ENCODE measurements around the gene KAT7. TPM values are rescaled to one million over a fixed set of nuclear protein-coding genes. Genes with fewer than 3 reads are reported as not detected.

Gene KAT7
- total RNA-seq (2021; fragmentation: NEBNext Ultra II Directional; extraction: Animal tissue kit (Norgen Biotek cat#: 25700)) (138 and 139 TPM in 2 replicates), polyA plus RNA-seq (2011; rRNA removed) (56.2 and 90.9 TPM in 2 replicates), polyA minus RNA-seq (2011; rRNA and poly(A)+ RNA removed) (172 and 217 TPM in 2 replicates)
- 70.9 TPM for polyA plus RNA-seq (2011; cell fraction: cytosol; rRNA removed)
- 44.8 TPM for polyA plus RNA-seq (2011; cell fraction: nucleus; rRNA removed)
- 68.5 to 97.8 TPM (median 78.6 TPM) in 4 replicates for polyA plus RNA-seq (2012, experiment 1 of 2)
- 57.4 TPM for polyA plus RNA-seq (2012, experiment 2 of 2)
- 104 TPM for polyA plus RNA-seq (2013, experiment 1 of 2)
- polyA plus RNA-seq (2013, experiment 2 of 2) = 104 TPM
- 115 TPM for polyA minus RNA-seq (2011; cell fraction: cytosol; rRNA and poly(A)+ RNA removed)
- polyA minus RNA-seq (2011; cell fraction: nucleus; rRNA and poly(A)+ RNA removed) = 104 TPM
- long read RNA-seq, experiment 1, partial matches to known transcripts = 109 of 164 reads
- long read RNA-seq, experiment 1, other reads (novel, unspliced or antisense) = 53 of 164 reads
- long read RNA-seq, experiment 2, full-length matches to known transcripts = 1 of 130 reads
- long read RNA-seq, experiment 2, partial matches to known transcripts = 36 of 130 reads
- long read RNA-seq, experiment 2, other reads (novel, unspliced or antisense) = 93 of 130 reads

- H4K20me1 ChIP-seq (replicated peaks in 1 of 2; ENCODE audit: control insufficient read depth in 1 of 2, insufficient read depth in 2 of 2, low read length in 2 of 2) = peaks cover 2 to 9% of the 10 kb centered on the region in 2 experiments
- H3K56ac ChIP-seq (replicated peaks; ENCODE audit: insufficient read length, low read depth, low read length) = peak within 1 kb of the TSS; percentile 77
- H3K18ac ChIP-seq (ENCODE audit: extremely low read depth, low read length) = peak within 1 kb of the TSS; percentile 88
- H2BK12ac ChIP-seq (ENCODE audit: low read depth, low read length) = no peak within 1 kb of the TSS; the same call in 1 of the 2 replicates
- WGBS, 2 experiments (ENCODE audit: extremely low coverage in 1 of 2, insufficient coverage in 1 of 2, insufficient read length in 1 of 2, insufficient replicate concordance in 2 of 2, low coverage in 1 of 2, low lambda C conversion rate in 2 of 2, missing lambda C conversion rate in 1 of 2) = 3% methylated on average over 35 of the region's 59 CpGs; no CpG with 5 or more reads in 1 of the 2 experiments
- peak within 1 kb of the TSS; percentile 97 to 100 (median 100) for H3K9ac ChIP-seq (replicated peaks in 1 of 4; ENCODE audit: extremely low read depth in 1 of 4, low read depth in 3 of 4, low read length in 3 of 4)
- H2AK5ac ChIP-seq (ENCODE audit: low read depth, low read length) = peak within 1 kb of the TSS; percentile 61
- H3K9me3 ChIP-seq (ENCODE audit: insufficient read depth in 2 of 2, low read depth in 1 of 2, low read length in 1 of 2) = no peaks in the 10 kb centered on the region
- peak within 1 kb of the TSS; percentile 99; the same call in 1 of the 2 replicates for H4K8ac ChIP-seq (ENCODE audit: extremely low read depth, insufficient read depth, low read length)
- peak within 1 kb of the TSS; percentile 99 for H3K27ac ChIP-seq (ENCODE audit: low read depth, low read length)
- peaks cover 0 to 10% (median 1%) of the 10 kb centered on the region in 4 experiments; a peak in 3 of 7 replicates for H3K4me1 ChIP-seq (replicated peaks in 1 of 4; ENCODE audit: control insufficient read depth in 3 of 4, insufficient read depth in 4 of 4, low read length in 3 of 4)
- FAIRE-seq (peak; percentile 68), DNase-seq (ENCODE audit: low read depth in 1 of 2, low spot score in 2 of 2) (peak; percentile 97)
- peak within 1 kb of the TSS; percentile 86 for H4K91ac ChIP-seq (replicated peaks; ENCODE audit: insufficient read length, low read length)
- H2BK120ac ChIP-seq (replicated peaks; ENCODE audit: low read depth, low read length) = peak within 1 kb of the TSS; percentile 25
- H3K27me3 ChIP-seq (replicated peaks in 1 of 4; ENCODE audit: control insufficient read depth in 3 of 4, extremely low read depth in 1 of 4, insufficient read depth in 3 of 4, low read length in 3 of 4) = peaks cover 0 to 3% (median 0%) of the 10 kb centered on the region in 4 experiments; a peak in 2 of 7 replicates
- peak within 1 kb of the TSS; percentile 79 for H4K5ac ChIP-seq (ENCODE audit: insufficient read length, low read depth, low read length)
- peaks cover 5% of the 10 kb centered on the region; the same call in 1 of the 2 replicates for H3K23me2 ChIP-seq (ENCODE audit: low read depth, low read length)
- peak within 1 kb of the TSS; percentile 99 for H2BK5ac ChIP-seq (ENCODE audit: low read depth, low read length)
- H3K79me1 ChIP-seq (ENCODE audit: low read depth, low read length) = peaks cover 3% of the 10 kb centered on the region
- ChIA-PET CTCF (ENCODE audit: partially characterized antibody) (interaction anchor here (0.9 to 1.6 kb wide), 4 partner anchors 58 to 218 kb away, joined by 3 read pairs; no protein-coding TSS in a partner anchor), POLR2A (ENCODE audit: partially characterized antibody) (interaction anchor here (0.6 to 4.6 kb wide), 32 partner anchors 9 to 837 kb away, joined by 3 to 37 read pairs (median 4); partner anchors contain the start of genes FAM117A, SLC35B1 and TAC4)
- no peak within 1 kb of the TSS for H3K23ac ChIP-seq (ENCODE audit: insufficient read length)
- H3K79me2 ChIP-seq (ENCODE audit: control insufficient read depth in 1 of 2, insufficient read depth in 2 of 2, low read length in 2 of 2) = peaks cover 13 to 42% of the 10 kb centered on the region in 2 experiments
- H3K4me2 ChIP-seq (ENCODE audit: insufficient read depth in 1 of 2, low read depth in 2 of 2, low read length in 2 of 2) = peak within 1 kb of the TSS; percentile 84 to 99
- no peak within 1 kb of the TSS for H2BK20ac ChIP-seq (ENCODE audit: low read length)
- peak within 1 kb of the TSS; percentile 62 for H2AFZ ChIP-seq (ENCODE audit: low read length)
- H3K14ac ChIP-seq (ENCODE audit: insufficient read length) = peak within 1 kb of the TSS; percentile 74
- no peak within 1 kb of the TSS for H2BK15ac ChIP-seq (ENCODE audit: low read length)
- H3K4ac ChIP-seq (replicated peaks; ENCODE audit: insufficient read length, low read depth, low read length) = no peak within 1 kb of the TSS
- peak within 1 kb of the TSS; percentile 96 to 100 (median 99) for H3K4me3 ChIP-seq (ENCODE audit: extremely low read depth in 1 of 4, insufficient read depth in 2 of 4, low read depth in 3 of 4, low read length in 4 of 4)
- peaks cover 5 to 23% (median 13%) of the 10 kb centered on the region in 4 experiments; a peak in 7 of 8 replicates for H3K36me3 ChIP-seq (ENCODE audit: control insufficient read depth in 2 of 4, insufficient read depth in 4 of 4, low read length in 3 of 4)
- TF ChIP-seq RAD21 (IDR thresholded peaks at IDR 0.05 in 1 of 2, conservative IDR thresholded peaks at IDR 0.05 in 1 of 2; ENCODE audit: low read depth in 2 of 2, low read length in 2 of 2) (no peak), SUZ12 (IDR thresholded peaks at IDR 0.05; ENCODE audit: low read length) (no peak), CHD1 (IDR thresholded peaks at IDR 0.05; ENCODE audit: low read depth, low read length) (no peak), JUND (IDR thresholded peaks at IDR 0.05; ENCODE audit: low read length) (no peak), SIN3A (conservative IDR thresholded peaks at IDR 0.05 in 1 of 2, IDR thresholded peaks at IDR 0.05 in 1 of 2; ENCODE audit: low read depth in 1 of 2, low read length in 2 of 2) (peak in 1 of 2 experiments; percentile 88; a peak in 2 of 4 replicates), ASH2L (IDR thresholded peaks at IDR 0.05; ENCODE audit: low read length) (peak; percentile 38), POLR2A (IDR thresholded peaks at IDR 0.05; ENCODE audit: control extremely low read depth in 1 of 2, low read depth in 2 of 2, low read length in 2 of 2) (peak; percentile 95 to 97), TAF7 (optimal IDR thresholded peaks at IDR 0.05; ENCODE audit: borderline replicate concordance, low read depth, low read length) (peak; percentile 77)
Observed at GRCh38 chr17:49788478-49789242, at the start of gene KAT7. TSS of gene KAT7 (plus strand) at chr17:49788681. CDS start at chr17:49788835, 154 bp downstream.

Data from H1 (cell line).